GM12878 (cell line): Measurements from ENCODE around the gene IFITM5. TPM values are rescaled to one million over a fixed set of nuclear protein-coding genes. Genes with fewer than 3 reads are reported as not detected.

ENCODE experiments used
- ATAC-seq: fragments of 200-7000 bp; cut with Tn5 transposase; 3 replicates; pipeline ENCODE4 v1.9.1; 2020; ENCODE audit warnings: mild to moderate bottlenecking, moderate library complexity
- BruUV-seq: library from RNA; stranded (reverse); fragments of 400-500 nt; replicated peaks from 2 replicates; lab custom pipeline; 2021; lab: Mats Ljungman, UMichigan
- CTCF ChIA-PET: fragments of 300-600 bp; sonication (Branson Sonifier 250); formaldehyde crosslinking; extraction: SDS; loops from one replicate; lab custom pipeline; 2021; ENCODE audit warnings: inconsistent platforms; lab: Yijun Ruan, JAX
- POLR2A ChIA-PET: fragments of 350-600 bp; formaldehyde crosslinking; extraction: SDS; loops from one replicate; lab custom pipeline; 2021; ENCODE audit warnings: inconsistent platforms; lab: Charles Lee
- RAD21 ChIA-PET: fragments of 300-600 bp; sonication (Branson Sonifier 250); formaldehyde crosslinking; loops from one replicate; lab custom pipeline; 2023; ENCODE audit warnings: antibody characterized with exemption; ENCODE audit not compliant: unreplicated experiment; lab: Charles Lee
- SMC1A ChIA-PET: fragments of 300-600 bp; sonication (Branson Sonifier 250); formaldehyde crosslinking; loops from one replicate; lab custom pipeline; 2023; ENCODE audit not compliant: unreplicated experiment, uncharacterized antibody; lab: Charles Lee
- DNase-seq: peaks from one replicate; pipeline ENCODE4 v3.0.0-alpha.2; 2011; ENCODE audit warnings: low read depth, low spot score
- FAIRE-seq: peaks from 3 replicates; lab custom pipeline; 2011; peaks lifted over from hg19 to GRCh38; lab: Jason Lieb, UNC
- H2AFZ ChIP-seq: 2 replicates; pipeline ENCODE4 v1.6.0; 2011; ENCODE audit warnings: low read depth, low read length, control low read depth; ENCODE audit not compliant: control insufficient read depth
- H3K27ac ChIP-seq: 2 replicates; pipeline ENCODE4 v1.5.1; 2011; ENCODE audit warnings: control low read depth; ENCODE audit not compliant: control insufficient read depth, insufficient read depth
- H3K27me3 ChIP-seq, 2 experiments: replicated peaks in 1 of 2; 2 replicates each; pipeline versions ENCODE4 v1.6.0 to v1.6.1; 2011; ENCODE audit warnings: low read length in 1 of 2; ENCODE audit not compliant: control insufficient read depth in 2 of 2, insufficient read depth in 2 of 2
- H3K36me3 ChIP-seq, 2 experiments: 2 replicates each; pipeline ENCODE4 v1.5.1; 2011; ENCODE audit warnings: low read length in 1 of 2; ENCODE audit not compliant: control insufficient read depth in 2 of 2, insufficient read depth in 2 of 2
- H3K4me1 ChIP-seq: 2 replicates; pipeline ENCODE4 v1.6.1; 2011; ENCODE audit warnings: mild to moderate bottlenecking, low read length, moderate library complexity, mixed read lengths; ENCODE audit not compliant: control insufficient read depth, insufficient read depth
- H3K4me2 ChIP-seq: 2 replicates; pipeline ENCODE4 v1.6.0; 2011; ENCODE audit warnings: control low read depth; ENCODE audit not compliant: control insufficient read depth, insufficient read depth
- H3K4me3 ChIP-seq: fragments of 200-600 bp; sonication (generic); 2 replicates; pipeline ENCODE4 v1.5.1; 2016
- H3K79me2 ChIP-seq: 2 replicates; pipeline ENCODE4 v1.6.0; 2011; ENCODE audit warnings: low read length; ENCODE audit not compliant: control insufficient read depth, insufficient read depth
- H3K9ac ChIP-seq: 2 replicates; pipeline ENCODE4 v1.8.0; 2011; ENCODE audit warnings: low read length, control low read depth, mixed read lengths; ENCODE audit not compliant: control insufficient read depth, insufficient read depth
- H3K9me3 ChIP-seq: replicated peaks from 3 replicates; pipeline ENCODE4 v1.5.1; 2011; ENCODE audit warnings: mild to moderate bottlenecking, low read length; ENCODE audit not compliant: control insufficient read depth, insufficient read depth
- H4K20me1 ChIP-seq: 2 replicates; pipeline ENCODE4 v1.6.0; 2011; ENCODE audit not compliant: control insufficient read depth, insufficient read depth
- BMI1 ChIP-seq: fragments of 450-650 bp; IDR thresholded peaks from 2 replicates; pipeline ENCODE4 v1.6.1; 2016; ENCODE audit warnings: mild to moderate bottlenecking, moderate library complexity, borderline replicate concordance
- LARP7 ChIP-seq: fragments of 450-650 bp; IDR thresholded peaks from 2 replicates; pipeline ENCODE4 v1.6.1; 2017; ENCODE audit warnings: mild to moderate bottlenecking
- MTA2 ChIP-seq: fragments of 450-650 bp; IDR thresholded peaks from 2 replicates; pipeline ENCODE4 v1.6.1; 2016; ENCODE audit warnings: low read depth, mild to moderate bottlenecking, moderate library complexity
- PAX8 ChIP-seq: fragments of 450-650 bp; IDR thresholded peaks from 2 replicates; pipeline ENCODE4 v1.6.1; 2017; ENCODE audit warnings: mild to moderate bottlenecking, moderate library complexity
- TCF12 ChIP-seq: IDR thresholded peaks from 2 replicates; pipeline ENCODE4 v1.6.1; 2011; ENCODE audit warnings: low read depth, mild to moderate bottlenecking, low read length
- WGBS: methylation state at CpG from one replicate; pipeline ENCODE4 v1.1.6; 2016; ENCODE audit warnings: low lambda C conversion rate; ENCODE audit not compliant: insufficient replicate concordance, insufficient coverage; ENCODE audit errors: missing lambda C conversion rate; 5-methylcytosine and 5-hydroxymethylcytosine counted together
- in situ Hi-C: fragments of 300-500 bp; cut with MboI; formaldehyde crosslinking; loops from 9 replicates; pipeline ENCODE4 v1.14.3; 2018; ENCODE audit warnings: mixed read lengths
- intact Hi-C: fragments of 100-400 bp; cut with micrococcal nuclease; formaldehyde crosslinking; loops from one replicate; pipeline ENCODE4 v1.14.2; 2022; ENCODE audit not compliant: unreplicated experiment
- polyA plus RNA-seq, 11 experiments: library from polyadenylated mRNA; depleted of rRNA in 4 of 11; unstranded in 6 of 11; stranded (reverse) in 5 of 11; fragments of >200 nt; fragmentation: Nextera tagmentation in 4 of 11; fragmentation: Illumina TruSeq in 1 of 11; extraction: Ambion mirVana in 4 of 11; extraction: Trizol in 1 of 11; gene quantifications; 1 replicate in 1 of 11; 2 replicates in 10 of 11; pipeline versions ENCODE4 v1.2.1 to v1.2.3, GENCODE V29; 2011 to 2016; ENCODE audit warnings: inconsistent platforms in 2 of 11, missing spikeins in 2 of 11, low read depth in 1 of 11
- total RNA-seq, 4 experiments: library from RNA; depleted of rRNA in 3 of 4; stranded (reverse); fragments of >200 nt in 3 of 4; fragmentation: Illumina TruSeq in 1 of 4; extraction: Trizol in 1 of 4; gene quantifications; 2 replicates each; pipeline versions ENCODE4 v1.2.1 to v1.2.3, GENCODE V29; 2013 to 2021
- TF ChIP-seq, protein P1 (sequence below): fragments of 450-650 bp; IDR thresholded peaks from 2 replicates; pipeline ENCODE4 v1.6.1; 2016; ENCODE audit warnings: mild to moderate bottlenecking
- TF ChIP-seq, protein P2 (sequence below): fragments of 450-650 bp; IDR thresholded peaks from 2 replicates; pipeline ENCODE4 v1.6.1; 2017; ENCODE audit warnings: low read depth, mild to moderate bottlenecking, moderate library complexity

IFITM5 gene
- total and polyA plus RNA-seq, 10 of the 15 experiments (the other 5 are each of a cell fraction or from before 2014, with no cell fraction given), result not detected

DNA sequence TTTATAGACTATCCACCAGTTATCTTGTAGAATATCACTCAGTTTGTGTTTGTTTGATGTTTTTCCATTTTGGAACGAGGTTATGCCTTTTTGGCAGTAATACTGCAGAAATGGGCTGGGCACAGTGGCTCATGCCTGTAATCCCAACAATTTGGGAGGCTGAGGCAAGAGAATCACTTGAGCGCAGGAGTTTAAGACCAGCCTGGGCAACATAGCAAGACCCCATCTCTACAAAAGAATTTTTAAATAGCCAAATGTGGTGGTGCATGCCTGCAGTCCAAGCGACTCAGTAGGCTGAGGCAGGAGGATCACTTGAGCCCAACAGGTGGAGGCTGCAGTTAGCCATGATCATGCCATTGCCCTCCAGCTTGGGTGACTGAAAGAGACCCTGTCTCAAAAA lies 47.2 kb upstream of the IFITM5 start:
- WGBS, result 65% methylated on average over 3 of the region's 3 CpGs
- no TSS peak for BruUV-seq
- no peaks in the 10 kb centered on the region; the same call in 2 of the 3 replicates for H3K9me3 ChIP-seq
- CTCF ChIA-PET, result interaction anchor here (2.6 kb wide), 1 partner anchor 17 kb away, joined by 9 read pairs; no protein-coding TSS in a partner anchor
- ATAC-seq (no peak), DNase-seq (no peak), FAIRE-seq (no peak)
- H3K4me1 ChIP-seq, result peaks cover 38% of the 10 kb centered on the region
- no peak for TF ChIP-seq TCF12
- TF ChIP-seq, protein P1, sequence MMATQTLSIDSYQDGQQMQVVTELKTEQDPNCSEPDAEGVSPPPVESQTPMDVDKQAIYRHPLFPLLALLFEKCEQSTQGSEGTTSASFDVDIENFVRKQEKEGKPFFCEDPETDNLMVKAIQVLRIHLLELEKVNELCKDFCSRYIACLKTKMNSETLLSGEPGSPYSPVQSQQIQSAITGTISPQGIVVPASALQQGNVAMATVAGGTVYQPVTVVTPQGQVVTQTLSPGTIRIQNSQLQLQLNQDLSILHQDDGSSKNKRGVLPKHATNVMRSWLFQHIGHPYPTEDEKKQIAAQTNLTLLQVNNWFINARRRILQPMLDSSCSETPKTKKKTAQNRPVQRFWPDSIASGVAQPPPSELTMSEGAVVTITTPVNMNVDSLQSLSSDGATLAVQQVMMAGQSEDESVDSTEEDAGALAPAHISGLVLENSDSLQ, result no peak
- POLR2A ChIA-PET, result interaction anchor here (0.6 to 5.9 kb wide), 3 partner anchors 15 to 39 kb away, joined by 4 to 67 read pairs (median 6); partner anchors contain the start of gene IFITM2
- in situ Hi-C loops, result no loop called here
- intact Hi-C loops, result no loop called here
- H3K36me3 ChIP-seq, result no peaks in the 10 kb centered on the region
- H3K27ac ChIP-seq, result no peak overlapping the region
- H2AFZ ChIP-seq, result no peak overlapping the region
- SMC1A ChIA-PET, result interaction anchor here (2.7 kb wide), 1 partner anchor 16 kb away, joined by 13 read pairs; no protein-coding TSS in a partner anchor
- no peaks in the 10 kb centered on the region for H3K79me2 ChIP-seq
- H3K9ac ChIP-seq, result no peak overlapping the region
- no peak overlapping the region for H3K4me2 ChIP-seq
- H3K27me3 ChIP-seq, result no peaks in the 10 kb centered on the region
- no peak overlapping the region for H3K4me3 ChIP-seq
- no peaks in the 10 kb centered on the region for H4K20me1 ChIP-seq
- RAD21 ChIA-PET, result no interaction called here

DNA sequence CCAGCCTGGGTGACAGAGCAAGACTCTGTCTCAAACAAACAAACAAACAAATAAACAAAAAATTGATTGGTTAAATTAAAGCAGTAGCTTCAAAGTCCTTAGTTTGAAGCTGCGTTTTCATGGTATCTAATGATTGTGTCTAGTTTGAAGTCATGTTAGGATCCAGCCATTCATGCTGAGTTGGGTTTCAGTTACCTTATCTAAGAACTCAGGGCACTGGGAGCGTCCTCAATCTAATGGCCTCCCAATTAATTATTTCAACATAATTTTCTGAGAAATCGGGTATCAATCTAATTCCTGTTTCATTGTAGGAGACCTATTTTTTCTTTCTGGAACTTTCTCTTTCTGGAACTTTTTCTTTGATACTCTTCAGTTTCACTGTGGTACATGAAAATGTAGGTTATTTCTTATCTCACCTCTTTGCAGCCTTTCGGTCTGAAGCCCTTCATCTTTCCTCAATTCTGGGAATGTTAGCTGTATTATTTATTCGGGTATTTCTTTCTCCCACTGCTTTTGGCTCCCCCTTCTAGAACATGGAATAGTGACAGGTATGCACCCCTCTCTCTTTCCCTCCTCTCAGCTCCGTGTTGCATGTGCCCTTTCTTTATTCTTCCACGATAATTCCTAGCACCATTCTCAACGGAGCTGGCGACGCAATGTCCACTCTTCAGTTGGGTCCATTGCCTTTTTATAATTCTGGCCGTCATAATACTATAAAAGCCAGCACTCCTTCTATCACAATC lies 45.7 kb upstream of the IFITM5 start:
- H3K4me3 ChIP-seq, result no peak overlapping the region
- CTCF ChIA-PET, result interaction anchor here (0.6 to 2.6 kb wide), 2 partner anchors 15 to 77 kb away, joined by 3 to 9 read pairs; no protein-coding TSS in a partner anchor
- no peak overlapping the region for H3K4me2 ChIP-seq
- H3K9me3 ChIP-seq, result no peaks in the 10 kb centered on the region; the same call in 2 of the 3 replicates
- SMC1A ChIA-PET, result interaction anchor here (0.8 to 2.7 kb wide), 2 partner anchors 15 to 28 kb away, joined by 3 to 13 read pairs; no protein-coding TSS in a partner anchor
- no peaks in the 10 kb centered on the region for H3K27me3 ChIP-seq
- FAIRE-seq (no peak), ATAC-seq (no peak), DNase-seq (no peak)
- H2AFZ ChIP-seq, result no peak overlapping the region
- H3K79me2 ChIP-seq, result no peaks in the 10 kb centered on the region
- H3K36me3 ChIP-seq, result no peaks in the 10 kb centered on the region
- H3K27ac ChIP-seq, result no peak overlapping the region
- POLR2A ChIA-PET, result interaction anchor here (5.9 kb wide), 1 partner anchor 13 kb away, joined by 67 read pairs; no protein-coding TSS in a partner anchor
- no TSS peak for BruUV-seq
- RAD21 ChIA-PET, result no interaction called here
- 91% methylated on average over 11 of the region's 11 CpGs for WGBS
- peaks cover 23% of the 10 kb centered on the region for H3K4me1 ChIP-seq
- TF ChIP-seq MTA2, result no peak
- no peak for TF ChIP-seq PAX8
- TF ChIP-seq LARP7, result no peak
- TF ChIP-seq, protein P2, sequence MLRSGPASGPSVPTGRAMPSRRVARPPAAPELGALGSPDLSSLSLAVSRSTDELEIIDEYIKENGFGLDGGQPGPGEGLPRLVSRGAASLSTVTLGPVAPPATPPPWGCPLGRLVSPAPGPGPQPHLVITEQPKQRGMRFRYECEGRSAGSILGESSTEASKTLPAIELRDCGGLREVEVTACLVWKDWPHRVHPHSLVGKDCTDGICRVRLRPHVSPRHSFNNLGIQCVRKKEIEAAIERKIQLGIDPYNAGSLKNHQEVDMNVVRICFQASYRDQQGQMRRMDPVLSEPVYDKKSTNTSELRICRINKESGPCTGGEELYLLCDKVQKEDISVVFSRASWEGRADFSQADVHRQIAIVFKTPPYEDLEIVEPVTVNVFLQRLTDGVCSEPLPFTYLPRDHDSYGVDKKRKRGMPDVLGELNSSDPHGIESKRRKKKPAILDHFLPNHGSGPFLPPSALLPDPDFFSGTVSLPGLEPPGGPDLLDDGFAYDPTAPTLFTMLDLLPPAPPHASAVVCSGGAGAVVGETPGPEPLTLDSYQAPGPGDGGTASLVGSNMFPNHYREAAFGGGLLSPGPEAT, result no peak
- no peak for TF ChIP-seq BMI1
- no peak overlapping the region for H3K9ac ChIP-seq
- intact Hi-C loops, result no loop called here
- in situ Hi-C loops, result no loop called here
- no peaks in the 10 kb centered on the region for H4K20me1 ChIP-seq
